Caco-2 (cell line): ENCODE data around the gene SLC1A7. TPM values are rescaled to one million over a fixed set of nuclear protein-coding genes. Genes with fewer than 3 reads are reported as not detected.

Experiments used
- BruUV-seq: library from RNA; stranded (reverse); fragments of 400-500 nt; replicated peaks from 2 replicates; lab custom pipeline; 2021; lab: Mats Ljungman, UMichigan
- CTCF ChIA-PET: fragments of 300-600 bp; sonication (Branson Sonifier 250); formaldehyde crosslinking; loops from one replicate; lab custom pipeline; 2022; ENCODE audit warnings: antibody characterized with exemption; lab: Charles Lee
- POLR2A ChIA-PET: fragments of 300-600 bp; sonication (Branson Sonifier 250); formaldehyde crosslinking; loops from one replicate; lab custom pipeline; 2022; ENCODE audit warnings: antibody characterized with exemption; lab: Charles Lee
- DNase-seq, 2 experiments: peaks; one replicate each; pipeline versions ENCODE4 v3.0.0 to v3.0.0-alpha.2; 2020 to 2022
- H3K27me3 ChIP-seq: replicated peaks from 2 replicates; pipeline ENCODE4 v1.6.0; 2011; ENCODE audit warnings: low read length; ENCODE audit not compliant: control insufficient read depth, insufficient read depth
- H3K36me3 ChIP-seq: 2 replicates; pipeline ENCODE4 v1.5.1; 2011; ENCODE audit warnings: low read length; ENCODE audit not compliant: control insufficient read depth, insufficient read depth
- H3K4me1 ChIP-seq: fragments of 250-450 bp; sonication (Bioruptor Pico); 2 replicates; pipeline ENCODE4 v1.5.1; 2020; ENCODE audit warnings: mild to moderate bottlenecking
- H3K4me3 ChIP-seq: 2 replicates; pipeline ENCODE4 v1.5.1; 2011; ENCODE audit warnings: low read depth, mild to moderate bottlenecking, control low read depth, low read length
- H3K9me3 ChIP-seq: fragments of 250-450 bp; sonication (Bioruptor Pico); 2 replicates; pipeline ENCODE4 v1.5.1; 2020; ENCODE audit warnings: mild to moderate bottlenecking, moderate library complexity
- H3K27ac Mint-ChIP-seq: one replicate; pipeline ENCODE4 v1.8.0; 2022; ENCODE audit warnings: mixed read lengths; ENCODE audit not compliant: unreplicated experiment
- H3K27me3 Mint-ChIP-seq: one replicate; pipeline ENCODE4 v1.8.0; 2022; ENCODE audit warnings: mixed read lengths; ENCODE audit not compliant: insufficient read depth, unreplicated experiment
- H3K36me3 Mint-ChIP-seq: one replicate; pipeline ENCODE4 v1.8.0; 2022; ENCODE audit warnings: mild to moderate bottlenecking, mixed read lengths; ENCODE audit not compliant: insufficient read depth, unreplicated experiment
- H3K4me1 Mint-ChIP-seq: one replicate; pipeline ENCODE4 v1.8.0; 2022; ENCODE audit warnings: low read depth, mixed read lengths; ENCODE audit not compliant: unreplicated experiment
- H3K4me3 Mint-ChIP-seq: one replicate; pipeline ENCODE4 v1.8.0; 2022; ENCODE audit warnings: mild to moderate bottlenecking, moderate library complexity, mixed read lengths; ENCODE audit not compliant: unreplicated experiment
- H3K9me3 Mint-ChIP-seq: one replicate; pipeline ENCODE4 v1.8.0; 2022; ENCODE audit warnings: mixed read lengths; ENCODE audit not compliant: unreplicated experiment
- intact Hi-C: fragments of 100-400 bp; cut with micrococcal nuclease; formaldehyde crosslinking; loops from one replicate; pipeline ENCODE4 v1.10.0; 2022; ENCODE audit not compliant: unreplicated experiment
- total RNA-seq: library from RNA; stranded (reverse); gene quantifications from 2 replicates; pipeline ENCODE4 v1.2.3, GENCODE V29; 2022
- TF ChIP-seq, protein P1 (sequence below), 2 experiments: fragments of 200-600 bp in 1 of 2; IDR thresholded peaks; 1 replicate in 1 of 2; 2 replicates in 1 of 2; pipeline versions ENCODE4 v1.5.1 to v1.8.0; 2011 to 2022; ENCODE audit warnings: antibody characterized with exemption in 1 of 2, control low read depth in 1 of 2, inconsistent platforms in 1 of 2, low read depth in 1 of 2, low read length in 1 of 2, mild to moderate bottlenecking in 1 of 2, moderate library complexity in 1 of 2; ENCODE audit not compliant: insufficient read depth in 1 of 2, severe bottlenecking in 1 of 2, unreplicated experiment in 1 of 2

SLC1A7 gene
- total RNA-seq, 1 experiment from 2014 or later = not detected

DNA sequence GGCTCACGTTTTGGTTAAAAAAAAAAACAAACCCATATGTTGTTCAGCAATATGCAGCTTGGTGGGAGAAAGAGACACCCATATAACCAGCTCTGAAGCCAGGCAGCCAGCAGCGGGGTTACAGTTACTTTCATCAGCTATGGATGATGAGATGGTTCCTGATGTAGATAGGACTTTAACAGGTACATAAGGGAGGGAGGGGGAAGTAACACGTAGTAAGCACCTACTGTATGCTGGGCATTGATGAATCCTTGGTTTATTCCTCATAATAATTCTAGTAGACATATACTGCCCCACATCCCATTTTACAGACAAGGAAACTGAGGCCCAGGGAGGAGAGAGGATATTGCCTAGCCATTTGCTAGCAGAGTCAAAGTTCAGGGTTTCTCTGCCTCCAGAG lies 2.0 kb downstream of the SLC1A7 start:
- peaks cover 4% of the 10 kb centered on the region for H3K4me1 Mint-ChIP-seq
- no peak overlapping the region for H3K27ac Mint-ChIP-seq
- H3K27me3 ChIP-seq = no peaks in the 10 kb centered on the region
- H3K36me3 Mint-ChIP-seq = no peaks in the 10 kb centered on the region
- no peaks in the 10 kb centered on the region for H3K27me3 Mint-ChIP-seq
- intact Hi-C loops = no loop called here
- ChIA-PET CTCF (no interaction called here), POLR2A (no interaction called here)
- peaks cover 11% of the 10 kb centered on the region for H3K9me3 Mint-ChIP-seq
- DNase-seq = no peak
- no peak overlapping the region for H3K4me3 Mint-ChIP-seq
- BruUV-seq = no TSS peak
- 0 out of 2 replicates have a peak, but pooled peaks cover 5% of the 10 kb centered on the region for H3K9me3 ChIP-seq
- H3K4me3 ChIP-seq = no peak overlapping the region
- TF ChIP-seq, protein P1, sequence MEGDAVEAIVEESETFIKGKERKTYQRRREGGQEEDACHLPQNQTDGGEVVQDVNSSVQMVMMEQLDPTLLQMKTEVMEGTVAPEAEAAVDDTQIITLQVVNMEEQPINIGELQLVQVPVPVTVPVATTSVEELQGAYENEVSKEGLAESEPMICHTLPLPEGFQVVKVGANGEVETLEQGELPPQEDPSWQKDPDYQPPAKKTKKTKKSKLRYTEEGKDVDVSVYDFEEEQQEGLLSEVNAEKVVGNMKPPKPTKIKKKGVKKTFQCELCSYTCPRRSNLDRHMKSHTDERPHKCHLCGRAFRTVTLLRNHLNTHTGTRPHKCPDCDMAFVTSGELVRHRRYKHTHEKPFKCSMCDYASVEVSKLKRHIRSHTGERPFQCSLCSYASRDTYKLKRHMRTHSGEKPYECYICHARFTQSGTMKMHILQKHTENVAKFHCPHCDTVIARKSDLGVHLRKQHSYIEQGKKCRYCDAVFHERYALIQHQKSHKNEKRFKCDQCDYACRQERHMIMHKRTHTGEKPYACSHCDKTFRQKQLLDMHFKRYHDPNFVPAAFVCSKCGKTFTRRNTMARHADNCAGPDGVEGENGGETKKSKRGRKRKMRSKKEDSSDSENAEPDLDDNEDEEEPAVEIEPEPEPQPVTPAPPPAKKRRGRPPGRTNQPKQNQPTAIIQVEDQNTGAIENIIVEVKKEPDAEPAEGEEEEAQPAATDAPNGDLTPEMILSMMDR (IDR thresholded peaks at IDR 0.05; ENCODE audit: insufficient read depth in 1 of 2, low read depth in 1 of 2, low read length in 1 of 2, severe bottlenecking in 1 of 2, unreplicated experiment in 1 of 2) = no peak
- peaks cover 5% of the 10 kb centered on the region; the same call in 1 of the 2 replicates for H3K4me1 ChIP-seq
- H3K36me3 ChIP-seq = no peaks in the 10 kb centered on the region

DNA sequence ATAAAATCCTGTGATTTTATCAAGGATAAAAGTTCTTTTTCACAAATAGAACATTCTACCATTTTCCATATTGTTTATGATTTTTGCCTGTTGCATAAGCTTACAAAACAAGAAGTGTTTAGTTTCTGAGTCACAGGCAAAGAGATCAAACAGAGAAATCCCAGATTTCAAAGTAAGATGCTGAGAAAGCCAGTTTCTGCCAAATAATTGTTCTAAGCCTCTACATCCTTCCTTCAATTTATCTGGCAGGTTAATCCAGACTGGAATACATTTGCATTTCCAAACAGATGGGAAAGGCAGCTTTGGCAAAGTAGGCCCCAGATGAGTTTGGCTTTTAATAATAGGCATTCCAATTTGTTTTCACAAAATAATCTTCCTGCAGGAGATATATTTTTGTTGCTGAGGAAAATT lies 2.5 kb downstream of the SLC1A7 start:
- H3K27me3 ChIP-seq = no peaks in the 10 kb centered on the region
- POLR2A ChIA-PET = no interaction called here
- H3K4me1 Mint-ChIP-seq = no peaks in the 10 kb centered on the region
- H3K9me3 ChIP-seq = 0 out of 2 replicates have a peak, but pooled peaks cover 5% of the 10 kb centered on the region
- CTCF ChIA-PET = no interaction called here
- H3K27me3 Mint-ChIP-seq = no peaks in the 10 kb centered on the region
- H3K9me3 Mint-ChIP-seq = peaks cover 11% of the 10 kb centered on the region
- no peak overlapping the region for H3K4me3 Mint-ChIP-seq
- intact Hi-C loops = no loop called here
- TF ChIP-seq, protein P1 (IDR thresholded peaks at IDR 0.05; ENCODE audit: insufficient read depth in 1 of 2, low read depth in 1 of 2, low read length in 1 of 2, severe bottlenecking in 1 of 2, unreplicated experiment in 1 of 2) = no peak
- no peak overlapping the region for H3K27ac Mint-ChIP-seq
- H3K4me1 ChIP-seq = no peaks in the 10 kb centered on the region
- DNase-seq = no peak
- no peaks in the 10 kb centered on the region for H3K36me3 ChIP-seq
- H3K4me3 ChIP-seq = no peak overlapping the region
- H3K36me3 Mint-ChIP-seq = no peaks in the 10 kb centered on the region
- BruUV-seq = no TSS peak

DNA sequence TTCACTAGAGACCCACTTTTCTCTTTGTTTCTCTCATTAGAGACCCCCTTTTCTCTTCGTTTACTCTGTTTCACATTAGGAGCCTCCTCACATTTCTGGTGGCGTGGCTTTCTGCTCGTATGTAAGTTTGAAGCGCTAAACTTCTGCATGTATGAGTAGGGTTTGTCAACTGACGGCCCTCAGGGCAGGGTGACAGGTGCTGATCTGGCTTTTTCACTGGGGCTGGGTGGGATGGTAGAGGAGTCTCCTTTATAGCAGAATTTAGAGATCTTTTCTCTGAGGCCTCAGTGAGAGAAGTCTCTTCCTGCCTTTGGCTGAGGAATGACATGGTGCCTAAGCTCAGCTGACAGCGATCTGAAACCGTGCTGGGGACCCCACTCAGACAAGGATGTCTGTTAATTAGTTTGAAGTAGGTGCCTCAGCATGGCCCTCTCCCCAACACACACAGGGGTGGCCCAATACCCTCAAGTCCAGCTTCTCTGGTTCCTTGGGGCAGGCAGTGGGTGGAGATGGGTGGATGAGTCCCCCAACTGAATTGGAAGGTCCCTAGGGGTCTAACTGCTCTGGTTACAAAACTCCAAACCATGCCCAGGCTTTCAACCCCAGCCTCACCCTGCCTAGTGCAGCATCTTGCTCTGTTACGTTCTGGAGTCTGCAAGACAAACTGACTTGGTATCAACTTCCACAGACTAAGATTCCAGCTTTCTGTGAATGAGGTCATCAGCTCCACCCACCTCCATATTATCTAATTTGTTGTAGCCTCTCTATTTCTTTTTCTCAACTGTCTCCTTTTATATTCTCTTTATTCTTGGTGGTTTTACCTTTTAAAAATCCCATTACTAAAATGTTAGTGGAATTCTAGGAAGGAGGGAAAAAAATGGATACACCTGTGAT lies 3.2 kb downstream of the SLC1A7 start:
- no TSS peak for BruUV-seq
- 0 out of 2 replicates have a peak, but pooled peaks cover 5% of the 10 kb centered on the region for H3K9me3 ChIP-seq
- intact Hi-C loops = no loop called here
- H3K4me3 ChIP-seq = no peak overlapping the region
- H3K4me1 ChIP-seq = no peaks in the 10 kb centered on the region
- no peaks in the 10 kb centered on the region for H3K27me3 ChIP-seq
- ChIA-PET POLR2A (no interaction called here), CTCF (no interaction called here)
- H3K36me3 ChIP-seq = no peaks in the 10 kb centered on the region
- no peaks in the 10 kb centered on the region for H3K36me3 Mint-ChIP-seq
- no peak for DNase-seq
- TF ChIP-seq, protein P1 (IDR thresholded peaks at IDR 0.05; ENCODE audit: insufficient read depth in 1 of 2, low read depth in 1 of 2, low read length in 1 of 2, severe bottlenecking in 1 of 2, unreplicated experiment in 1 of 2) = no peak
- H3K4me1 Mint-ChIP-seq = no peaks in the 10 kb centered on the region
- no peaks in the 10 kb centered on the region for H3K27me3 Mint-ChIP-seq
- H3K4me3 Mint-ChIP-seq = no peak overlapping the region
- H3K9me3 Mint-ChIP-seq = peaks cover 11% of the 10 kb centered on the region
- no peak overlapping the region for H3K27ac Mint-ChIP-seq
